Activated CD4-positive, alpha-beta T cell treated with anti-CD3 and anti-CD28 coated beads for 36 hours (primary cell): ENCODE measurements around the gene MAP3K21. TPM values are rescaled to one million over a fixed set of nuclear protein-coding genes. Genes with fewer than 3 reads are reported as not detected.
A peak's percentile ranks its signal among the peaks of the same experiment; 100 is the strongest.

Experiments
- ATAC-seq: fragments of 200-7000 bp; cut with Tn5 transposase; one replicate; pipeline ENCODE4 v1.10.0; 2021; ENCODE audit warnings: mild to moderate bottlenecking, moderate library complexity
- CTCF ChIA-PET: fragments of 350-600 bp; sonication (Branson Sonifier 250); formaldehyde crosslinking; loops from one replicate; lab custom pipeline; 2021; ENCODE audit warnings: antibody characterized with exemption; lab: Charles Lee
- POLR2A ChIA-PET: fragments of 350-600 bp; sonication (Branson Sonifier 250); formaldehyde crosslinking; loops from one replicate; lab custom pipeline; 2021; ENCODE audit warnings: antibody characterized with exemption, inconsistent platforms; lab: Charles Lee
- DNase-seq: peaks from one replicate; pipeline ENCODE4 v3.0.0-alpha.2; 2020
- H3K27ac Mint-ChIP-seq: one replicate; pipeline ENCODE4 v1.8.0; 2021; ENCODE audit warnings: mixed read lengths
- H3K27me3 Mint-ChIP-seq: one replicate; pipeline ENCODE4 v1.8.0; 2021; ENCODE audit warnings: mixed read lengths
- H3K36me3 Mint-ChIP-seq: one replicate; pipeline ENCODE4 v1.8.0; 2021; ENCODE audit warnings: low read depth, mixed read lengths
- H3K4me1 Mint-ChIP-seq: one replicate; pipeline ENCODE4 v1.8.0; 2021; ENCODE audit warnings: mixed read lengths
- H3K4me3 Mint-ChIP-seq: one replicate; pipeline ENCODE4 v1.8.0; 2021; ENCODE audit warnings: mild to moderate bottlenecking, moderate library complexity, mixed read lengths
- H3K9me3 Mint-ChIP-seq: one replicate; pipeline ENCODE4 v1.8.0; 2021; ENCODE audit warnings: low read depth, mixed read lengths
- intact Hi-C, 2 experiments: fragments of 100-400 bp; cut with DNase I in 1 of 2; cut with micrococcal nuclease in 1 of 2; formaldehyde crosslinking; loops; one replicate each; pipeline versions ENCODE4 v1.14.2 to v1.15.1; 2022 to 2024; cut with DNase I, micrococcal nuclease
- total RNA-seq, 2 experiments: library from RNA; stranded (reverse); gene quantifications; one replicate each; pipeline ENCODE4 v1.2.3, GENCODE V29; 2021

Gene MAP3K21
- total RNA-seq, 2 experiments from 2014 or later = 3.0 to 3.1 TPM

- ChIA-PET CTCF (interaction anchor here (0.6 to 2.1 kb wide), 5 partner anchors 26 to 796 kb away, joined by 3 to 11 read pairs (median 5); no protein-coding TSS in a partner anchor), POLR2A (no interaction called here)
- no peak for ATAC-seq
- no peaks in the 10 kb centered on the region for H3K36me3 Mint-ChIP-seq
- intact Hi-C loops = no loop called here
- H3K9me3 Mint-ChIP-seq = no peaks in the 10 kb centered on the region
- no peak overlapping the region for H3K27ac Mint-ChIP-seq
- H3K4me1 Mint-ChIP-seq = no peaks in the 10 kb centered on the region
- no peak overlapping the region for H3K4me3 Mint-ChIP-seq
- H3K27me3 Mint-ChIP-seq = peaks cover 30% of the 10 kb centered on the region
- no peak for DNase-seq
Observed at GRCh38 chr1:233393084-233393840, 65.7 kb downstream of the MAP3K21 start.

- intact Hi-C loops = loop anchor here (2.0 kb wide), 2 partner anchors 47 to 671 kb away; no protein-coding TSS in a partner anchor
- ATAC-seq (no peak), DNase-seq (no peak)
- Mint-ChIP-seq H3K9me3 (no peaks in the 10 kb centered on the region), H3K4me1 (no peaks in the 10 kb centered on the region), H3K4me3 (no peak overlapping the region), H3K36me3 (no peaks in the 10 kb centered on the region), H3K27me3 (peaks cover 28% of the 10 kb centered on the region), H3K27ac (no peak overlapping the region)
- ChIA-PET CTCF (interaction anchor here (1.2 to 2.1 kb wide), 4 partner anchors 27 to 674 kb away, joined by 3 to 11 read pairs (median 6); no protein-coding TSS in a partner anchor), POLR2A (no interaction called here)
Observed at GRCh38 chr1:233393926-233394680, 66.6 kb downstream of the MAP3K21 start.

- intact Hi-C loops = loop anchor here (1.0 to 2.0 kb wide), 4 partner anchors 46 to 671 kb away; no protein-coding TSS in a partner anchor
- H3K27me3 Mint-ChIP-seq = peaks cover 26% of the 10 kb centered on the region
- DNase-seq = peak; percentile 27
- H3K9me3 Mint-ChIP-seq = no peaks in the 10 kb centered on the region
- no peak overlapping the region for H3K27ac Mint-ChIP-seq
- H3K4me3 Mint-ChIP-seq = no peak overlapping the region
- ChIA-PET CTCF (interaction anchor here (1.0 to 1.3 kb wide), 6 partner anchors 33 to 401 kb away, joined by 3 to 5 read pairs (median 4); no protein-coding TSS in a partner anchor), POLR2A (no interaction called here)
- no peaks in the 10 kb centered on the region for H3K4me1 Mint-ChIP-seq
- ATAC-seq = peak; percentile 75
- H3K36me3 Mint-ChIP-seq = no peaks in the 10 kb centered on the region
Observed at GRCh38 chr1:233394860-233395717, 67.6 kb downstream of the MAP3K21 start.

GRCh38 chr1:233395863-233396646 is 68.5 kb downstream of the MAP3K21 start:
- Mint-ChIP-seq H3K27ac (no peak overlapping the region), H3K27me3 (peaks cover 22% of the 10 kb centered on the region), H3K4me1 (no peaks in the 10 kb centered on the region), H3K36me3 (no peaks in the 10 kb centered on the region), H3K4me3 (no peak overlapping the region), H3K9me3 (no peaks in the 10 kb centered on the region)
- POLR2A ChIA-PET = no interaction called here
- intact Hi-C loops = loop anchor here (1.0 to 2.0 kb wide), 4 partner anchors 45 to 670 kb away; no protein-coding TSS in a partner anchor
- peak; percentile 9 for DNase-seq
- ATAC-seq = no peak
- CTCF ChIA-PET = interaction anchor here (1.0 to 1.5 kb wide), 8 partner anchors 10 to 400 kb away, joined by 3 to 5 read pairs (median 3); no protein-coding TSS in a partner anchor

GRCh38 chr1:233406339-233406960 is 78.9 kb downstream of the MAP3K21 start:
- ChIA-PET CTCF (interaction anchor here (0.9 kb wide), 1 partner anchor 34 kb away, joined by 9 read pairs; no protein-coding TSS in a partner anchor), POLR2A (no interaction called here)
- Mint-ChIP-seq H3K4me3 (no peak overlapping the region), H3K27me3 (peaks cover 29% of the 10 kb centered on the region), H3K36me3 (peaks cover 2% of the 10 kb centered on the region), H3K4me1 (peaks cover 16% of the 10 kb centered on the region), H3K9me3 (peaks cover 7% of the 10 kb centered on the region), H3K27ac (peak overlapping the region; percentile 53)
- peak; percentile 19 for DNase-seq
- intact Hi-C loops = no loop called here
- peak; percentile 45 for ATAC-seq

- intact Hi-C loops = no loop called here
- Mint-ChIP-seq H3K4me1 (peaks cover 16% of the 10 kb centered on the region), H3K36me3 (peaks cover 2% of the 10 kb centered on the region), H3K9me3 (peaks cover 7% of the 10 kb centered on the region), H3K27ac (peak overlapping the region; percentile 53), H3K27me3 (peaks cover 26% of the 10 kb centered on the region), H3K4me3 (no peak overlapping the region)
- DNase-seq (peak; percentile 5), ATAC-seq (peak; percentile 96)
- CTCF ChIA-PET = no interaction called here
- POLR2A ChIA-PET = interaction anchor here (0.6 kb wide), 1 partner anchor 13 kb away, joined by 3 read pairs; no protein-coding TSS in a partner anchor
Observed at GRCh38 chr1:233406994-233407631, 79.6 kb downstream of the MAP3K21 start.

GRCh38 chr1:233409540-233409939 is 82.0 kb downstream of the MAP3K21 start:
- ChIA-PET POLR2A (no interaction called here), CTCF (interaction anchor here (1.3 to 1.5 kb wide), 2 partner anchors 19 to 28 kb away, joined by 3 read pairs; no protein-coding TSS in a partner anchor)
- Mint-ChIP-seq H3K36me3 (peaks cover 2% of the 10 kb centered on the region), H3K27ac (no peak overlapping the region), H3K4me3 (no peak overlapping the region), H3K4me1 (peaks cover 16% of the 10 kb centered on the region), H3K27me3 (peaks cover 20% of the 10 kb centered on the region), H3K9me3 (peaks cover 5% of the 10 kb centered on the region)
- intact Hi-C loops = no loop called here
- ATAC-seq (no peak), DNase-seq (no peak)

- POLR2A ChIA-PET = no interaction called here
- peaks cover 5% of the 10 kb centered on the region for H3K9me3 Mint-ChIP-seq
- H3K36me3 Mint-ChIP-seq = peaks cover 2% of the 10 kb centered on the region
- H3K27me3 Mint-ChIP-seq = peaks cover 17% of the 10 kb centered on the region
- no peak for ATAC-seq
- no peak for DNase-seq
- peaks cover 13% of the 10 kb centered on the region for H3K4me1 Mint-ChIP-seq
- intact Hi-C loops = no loop called here
- H3K4me3 Mint-ChIP-seq = no peak overlapping the region
- H3K27ac Mint-ChIP-seq = no peak overlapping the region
- CTCF ChIA-PET = no interaction called here
Observed at GRCh38 chr1:233410906-233411305, 83.4 kb downstream of the MAP3K21 start.

GRCh38 chr1:233412812-233413211 is 85.3 kb downstream of the MAP3K21 start:
- H3K36me3 Mint-ChIP-seq = peaks cover 2% of the 10 kb centered on the region
- no peak overlapping the region for H3K4me3 Mint-ChIP-seq
- intact Hi-C loops = no loop called here
- POLR2A ChIA-PET = no interaction called here
- peaks cover 3% of the 10 kb centered on the region for H3K9me3 Mint-ChIP-seq
- CTCF ChIA-PET = interaction anchor here (1.6 kb wide), 1 partner anchor 29 kb away, joined by 4 read pairs; no protein-coding TSS in a partner anchor
- DNase-seq = no peak
- ATAC-seq = no peak
- H3K4me1 Mint-ChIP-seq = no peaks in the 10 kb centered on the region
- peaks cover 16% of the 10 kb centered on the region for H3K27me3 Mint-ChIP-seq
- H3K27ac Mint-ChIP-seq = no peak overlapping the region
